Testis (tissue), 2 donors: ENCODE data around the gene SLC16A13.

Source experiments
- POLR2A ChIP-seq: fragments of 450-650 bp; IDR thresholded peaks from one replicate; pipeline ENCODE4 v1.6.1; 2017; ENCODE audit warnings: antibody characterized with exemption, mild to moderate bottlenecking, moderate library complexity
- TF ChIP-seq, protein P1 (sequence below), 3 experiments: fragments of 450-650 bp in 2 of 3; fragments of 200-600 bp in 1 of 3; sonication (generic) in 1 of 3; IDR thresholded peaks; one replicate each; pipeline ENCODE4 v1.5.1; 2016 to 2019; ENCODE audit warnings: antibody characterized with exemption in 3 of 3, mild to moderate bottlenecking in 2 of 3, moderate library complexity in 1 of 3

DNA sequence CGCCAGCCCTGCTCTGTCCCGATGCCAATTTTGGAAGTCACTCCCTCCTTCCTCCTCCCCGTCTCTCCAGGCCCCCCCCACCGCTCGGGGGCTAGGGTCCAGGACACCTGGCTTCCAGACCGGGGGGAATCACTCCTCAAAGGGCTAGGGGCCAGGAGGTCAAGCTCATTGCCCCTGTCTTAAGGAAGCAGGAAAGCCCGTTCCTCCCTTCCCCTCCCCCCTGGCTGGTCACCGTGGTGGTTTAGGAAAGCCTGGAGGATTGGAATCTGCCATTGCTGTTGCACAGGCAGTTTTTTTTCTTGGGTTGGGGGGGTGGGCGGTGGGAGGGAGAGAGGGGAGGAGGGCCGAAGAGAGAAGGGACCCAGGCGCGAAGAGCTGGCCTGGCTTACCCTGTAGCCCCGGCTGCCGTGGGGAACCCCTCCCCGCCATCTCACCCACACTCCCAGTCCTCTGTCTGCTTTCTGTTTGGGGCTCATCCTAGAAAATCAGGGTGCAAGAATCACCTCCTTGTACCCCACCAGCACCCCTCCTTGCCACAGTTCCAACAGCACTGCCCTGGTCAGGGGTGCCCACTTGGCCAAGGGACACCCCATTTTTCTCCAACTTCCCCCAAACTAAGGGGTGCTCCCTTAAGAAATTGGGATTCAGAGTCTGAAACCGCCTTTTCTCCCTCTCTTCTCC, 15.8 kb upstream of the SLC16A13 start:
- TF ChIP-seq, protein P1, sequence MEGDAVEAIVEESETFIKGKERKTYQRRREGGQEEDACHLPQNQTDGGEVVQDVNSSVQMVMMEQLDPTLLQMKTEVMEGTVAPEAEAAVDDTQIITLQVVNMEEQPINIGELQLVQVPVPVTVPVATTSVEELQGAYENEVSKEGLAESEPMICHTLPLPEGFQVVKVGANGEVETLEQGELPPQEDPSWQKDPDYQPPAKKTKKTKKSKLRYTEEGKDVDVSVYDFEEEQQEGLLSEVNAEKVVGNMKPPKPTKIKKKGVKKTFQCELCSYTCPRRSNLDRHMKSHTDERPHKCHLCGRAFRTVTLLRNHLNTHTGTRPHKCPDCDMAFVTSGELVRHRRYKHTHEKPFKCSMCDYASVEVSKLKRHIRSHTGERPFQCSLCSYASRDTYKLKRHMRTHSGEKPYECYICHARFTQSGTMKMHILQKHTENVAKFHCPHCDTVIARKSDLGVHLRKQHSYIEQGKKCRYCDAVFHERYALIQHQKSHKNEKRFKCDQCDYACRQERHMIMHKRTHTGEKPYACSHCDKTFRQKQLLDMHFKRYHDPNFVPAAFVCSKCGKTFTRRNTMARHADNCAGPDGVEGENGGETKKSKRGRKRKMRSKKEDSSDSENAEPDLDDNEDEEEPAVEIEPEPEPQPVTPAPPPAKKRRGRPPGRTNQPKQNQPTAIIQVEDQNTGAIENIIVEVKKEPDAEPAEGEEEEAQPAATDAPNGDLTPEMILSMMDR (IDR thresholded peaks at IDR 0.05): no peak
- TF ChIP-seq POLR2A: no peak
